Measurements from ENCODE around the gene LRFN2.

The LRFN2 gene

DNA sequence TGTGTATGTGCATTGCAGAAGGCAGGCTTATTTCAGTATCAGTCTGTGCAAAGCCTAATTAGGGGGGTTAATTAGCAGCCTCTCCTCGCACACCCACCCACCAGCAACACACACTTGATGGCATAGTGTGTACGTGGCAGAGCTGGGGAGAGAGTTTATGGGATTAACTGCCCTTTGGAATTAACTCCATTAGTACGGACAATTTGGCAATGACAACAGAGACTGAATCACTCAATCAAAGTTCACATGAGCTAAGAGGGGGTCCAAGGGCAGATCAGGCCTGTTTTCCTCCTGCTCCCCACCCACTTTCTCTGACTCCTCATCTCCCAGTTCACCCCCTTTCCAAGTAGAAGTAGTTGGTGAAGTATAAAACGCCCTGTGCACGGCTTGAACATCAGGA lies 69.5 kb downstream of the LRFN2 start:
- DNase-seq (ENCODE audit: low read depth): no peak

DNA sequence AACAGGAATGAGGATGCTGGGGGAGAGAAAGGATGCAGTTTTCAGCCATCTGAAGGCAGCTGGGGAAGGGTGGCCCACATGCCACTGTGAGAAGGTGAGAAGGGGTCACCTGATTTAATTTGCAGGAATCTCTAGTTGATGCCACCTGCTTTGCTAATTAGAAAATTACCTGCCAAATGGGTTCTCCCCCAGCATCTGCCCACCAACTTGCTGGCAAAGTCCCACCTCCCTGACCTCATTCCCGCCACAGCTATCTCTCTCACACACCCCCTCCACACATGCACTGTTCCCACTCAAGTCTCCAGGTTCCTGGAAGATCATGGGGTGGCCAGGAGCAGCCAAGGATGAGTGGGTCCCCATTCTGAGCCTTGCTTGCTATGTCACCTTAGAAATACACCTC lies 70.7 kb downstream of the LRFN2 start:
- no peak for DNase-seq (ENCODE audit: low read depth)

DNA sequence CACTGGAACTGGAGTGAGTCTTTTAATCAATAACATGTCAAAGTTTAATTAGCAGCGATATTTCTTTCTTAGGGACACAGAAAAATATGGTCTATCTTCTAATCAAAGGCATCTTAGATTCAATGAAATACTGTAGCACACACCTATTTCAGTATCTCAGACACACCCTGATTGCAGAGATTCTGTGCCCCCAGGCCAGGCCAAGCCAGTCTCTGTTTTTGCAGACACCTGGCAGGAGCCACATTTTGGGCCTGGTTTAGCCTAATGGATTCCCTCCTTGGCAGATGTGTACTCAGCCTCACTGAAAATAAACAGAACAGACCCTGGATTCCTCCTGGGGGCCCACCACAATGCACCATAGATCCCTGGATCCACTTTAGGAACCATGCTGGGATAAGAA lies 74.8 kb downstream of the LRFN2 start:
- DNase-seq (ENCODE audit: low read depth): no peak

DNA sequence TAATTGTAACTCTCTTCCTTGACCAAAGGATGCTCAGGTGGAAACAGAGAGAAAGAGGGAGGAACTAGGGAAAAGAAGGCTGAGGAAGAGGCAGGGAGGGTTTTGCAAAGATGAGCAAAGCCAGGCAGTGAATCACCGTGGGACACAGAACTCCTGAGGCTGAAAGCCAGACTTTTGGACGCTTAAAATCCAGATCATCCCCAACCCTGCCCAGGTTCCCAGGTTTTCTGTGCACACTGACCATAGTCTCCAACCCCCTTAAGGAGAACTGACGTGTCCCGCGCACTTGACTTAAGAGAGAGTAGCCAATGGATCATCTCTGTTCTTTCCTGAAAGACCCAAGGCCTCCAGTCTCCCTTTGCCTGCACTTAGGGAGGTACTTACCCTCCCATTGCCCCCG lies 75.3 kb downstream of the LRFN2 start:
- no peak for DNase-seq (ENCODE audit: low read depth)

DNA sequence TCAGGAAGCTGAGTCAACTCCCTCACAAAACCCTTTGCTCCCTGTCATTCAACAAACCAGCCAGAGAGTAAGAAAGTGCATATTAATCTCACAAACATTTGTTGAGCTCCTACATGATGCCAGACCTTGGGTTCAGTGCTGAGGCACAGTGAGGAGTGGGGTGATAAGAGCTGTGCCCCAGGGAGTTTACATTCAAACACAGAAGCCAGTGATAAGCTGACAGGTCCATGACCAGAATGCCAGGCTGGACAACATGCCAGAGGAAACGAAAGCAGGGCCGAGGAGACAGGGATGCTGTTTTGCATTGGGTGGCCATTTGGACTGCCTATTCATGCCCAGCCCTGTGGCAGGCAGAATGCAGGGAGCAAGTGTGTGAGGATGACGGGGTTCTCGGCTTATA lies 76.7 kb downstream of the LRFN2 start:
- DNase-seq (ENCODE audit: low read depth): no peak

DNA sequence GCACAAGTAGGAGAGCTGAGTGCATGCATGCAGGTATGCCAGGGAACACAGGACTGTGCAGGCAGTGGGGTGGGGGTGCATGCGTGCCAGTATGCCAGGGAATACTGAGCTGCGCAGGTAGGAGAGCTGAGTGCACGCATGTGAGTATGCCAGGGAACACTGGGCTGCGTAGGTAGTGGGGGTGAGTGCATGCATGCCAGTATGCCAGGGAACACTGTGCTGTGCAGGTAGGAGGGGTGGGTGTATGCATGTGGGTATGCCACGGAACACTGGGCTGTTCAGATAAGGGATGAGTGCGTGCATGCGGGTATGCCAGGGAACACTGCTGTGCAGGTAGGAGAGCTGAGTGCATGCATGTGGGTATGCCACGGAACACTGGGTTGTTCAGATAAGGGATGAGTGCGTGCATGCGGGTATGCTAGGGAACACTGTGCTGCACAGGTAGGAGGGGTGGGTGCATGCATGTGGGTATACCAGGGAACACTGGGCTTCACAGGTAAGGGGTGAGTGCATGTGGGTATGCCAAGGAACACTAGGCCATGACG lies 77.4 kb downstream of the LRFN2 start:
- DNase-seq (ENCODE audit: low read depth): no peak

DNA sequence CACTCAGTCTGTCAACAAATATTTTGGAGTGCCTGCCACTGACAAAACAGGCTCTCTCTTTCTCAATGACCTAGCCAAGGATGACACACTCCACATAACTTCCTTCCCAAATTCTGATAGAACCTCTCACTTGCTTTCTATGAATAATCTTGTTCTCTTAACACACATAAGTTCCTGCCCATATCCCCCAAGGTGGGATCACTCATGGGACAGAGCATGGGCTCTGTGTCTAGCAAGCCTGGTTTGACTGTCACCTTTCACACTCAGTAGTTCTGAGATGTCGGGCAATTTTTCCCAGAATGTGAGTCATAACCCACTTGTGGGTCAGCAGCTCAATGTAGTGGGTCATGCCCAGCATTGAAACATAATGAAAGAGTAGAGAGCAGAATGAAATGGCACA lies 78.1 kb downstream of the LRFN2 start:
- DNase-seq (ENCODE audit: low read depth): no peak

DNA sequence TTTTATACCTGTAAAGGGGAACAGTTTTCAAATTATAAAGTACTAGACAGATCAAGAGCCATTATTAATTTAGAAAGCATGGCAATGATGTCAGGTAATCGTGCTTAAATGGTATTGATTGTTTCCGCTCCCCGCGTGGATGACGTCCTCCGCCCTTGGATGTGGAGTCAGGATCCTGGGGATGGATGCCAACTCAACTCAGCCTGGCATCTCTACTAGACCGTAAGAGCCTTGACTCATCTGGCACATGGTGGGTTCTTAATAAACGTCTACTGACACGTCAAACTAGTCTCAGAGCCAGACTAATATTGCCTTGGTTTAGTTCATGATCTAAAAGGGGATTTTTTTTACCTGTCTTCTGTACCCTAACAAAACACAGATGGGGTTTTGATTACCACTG lies 80.2 kb downstream of the LRFN2 start:
- no peak for DNase-seq (ENCODE audit: low read depth)

DNA sequence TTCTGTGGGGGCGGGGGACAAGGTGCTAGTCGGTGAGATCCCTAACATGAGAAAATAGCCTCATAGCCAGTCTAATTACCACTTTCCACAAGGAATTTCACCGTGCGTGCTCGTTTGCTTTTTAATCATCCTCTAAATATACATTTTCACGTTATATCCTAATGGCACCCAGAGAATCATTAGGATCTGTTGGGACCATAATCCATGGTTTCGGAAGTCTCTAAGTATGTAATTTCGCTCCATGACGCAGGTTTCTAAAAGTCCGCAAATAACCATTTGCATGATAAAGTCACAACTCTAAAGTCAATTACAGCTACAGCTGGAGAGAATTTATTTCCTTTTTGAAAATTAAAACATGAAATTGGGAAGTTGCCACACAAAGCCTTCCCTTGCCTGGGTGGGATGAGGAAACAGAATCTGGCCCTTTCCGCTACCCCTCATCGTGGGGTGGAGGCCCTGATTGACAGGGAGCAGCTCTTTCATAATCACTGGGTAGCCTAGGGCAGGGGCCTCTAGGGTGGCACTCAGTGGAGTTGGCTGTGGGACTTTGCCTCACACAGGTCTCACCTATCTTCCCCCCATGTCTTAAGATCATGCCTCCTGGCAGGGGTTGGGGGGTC lies 81.9 kb downstream of the LRFN2 start:
- no peak for DNase-seq (ENCODE audit: low read depth)

DNA sequence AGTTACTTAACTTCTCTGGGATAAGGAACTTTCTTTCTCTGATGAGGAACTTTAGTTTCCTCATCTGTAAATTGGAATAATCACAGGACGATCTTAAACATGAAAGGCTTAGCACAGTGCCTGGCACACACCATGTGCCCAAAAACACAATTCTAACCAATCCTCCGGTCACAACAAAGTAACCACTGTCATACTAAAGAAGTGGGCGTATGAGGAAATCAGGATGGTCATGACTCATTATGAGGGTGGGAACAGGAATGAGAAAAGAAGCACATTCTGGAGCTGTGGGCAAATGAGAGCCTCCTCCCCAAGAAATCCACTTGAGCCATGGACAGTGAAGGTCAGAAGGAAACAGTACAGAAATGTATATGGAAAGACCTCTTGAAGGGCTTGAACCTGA lies 82.9 kb downstream of the LRFN2 start:
- DNase-seq (ENCODE audit: low read depth): no peak

DNA sequence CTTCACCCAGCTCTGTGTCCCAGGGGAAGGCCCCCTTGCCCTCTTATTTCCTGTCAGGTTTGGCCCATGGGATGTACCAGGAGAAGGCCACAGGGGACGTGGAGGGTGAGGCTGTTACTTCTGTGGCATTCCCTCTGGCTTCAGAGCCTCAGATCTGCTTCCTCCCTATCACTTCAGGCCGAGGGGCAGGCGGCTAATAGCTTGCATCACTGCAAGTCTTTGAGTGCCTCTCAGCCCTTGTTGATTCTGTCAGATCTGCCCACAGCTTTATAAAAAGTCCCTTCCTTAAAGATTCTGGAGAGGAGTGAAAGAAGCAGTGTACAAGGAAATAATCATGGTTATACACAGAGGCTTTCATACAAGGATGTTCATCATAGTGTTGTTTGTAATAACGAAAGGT lies 86.9 kb downstream of the LRFN2 start:
- no peak for DNase-seq (ENCODE audit: low read depth)

DNA sequence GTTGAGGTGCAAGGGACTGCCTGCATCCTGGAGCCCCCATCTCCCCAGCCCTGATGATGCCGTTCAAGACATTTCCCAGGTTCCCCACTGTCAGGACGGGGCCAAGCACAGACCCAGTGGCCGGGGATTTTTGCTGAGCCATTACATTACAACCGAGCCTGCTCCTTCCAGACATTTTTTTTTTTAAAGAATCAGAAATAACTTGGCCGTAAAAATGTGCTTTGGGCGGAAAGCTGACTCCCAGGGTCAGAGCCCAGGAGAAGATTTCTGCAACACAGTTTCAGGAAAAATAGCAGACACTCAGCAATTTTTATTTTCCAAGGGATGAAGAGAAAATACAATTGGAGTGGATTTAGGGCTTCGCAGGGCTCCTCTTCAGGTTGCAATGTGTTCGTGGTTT lies 87.9 kb downstream of the LRFN2 start:
- no peak for DNase-seq (ENCODE audit: low read depth)

DNA sequence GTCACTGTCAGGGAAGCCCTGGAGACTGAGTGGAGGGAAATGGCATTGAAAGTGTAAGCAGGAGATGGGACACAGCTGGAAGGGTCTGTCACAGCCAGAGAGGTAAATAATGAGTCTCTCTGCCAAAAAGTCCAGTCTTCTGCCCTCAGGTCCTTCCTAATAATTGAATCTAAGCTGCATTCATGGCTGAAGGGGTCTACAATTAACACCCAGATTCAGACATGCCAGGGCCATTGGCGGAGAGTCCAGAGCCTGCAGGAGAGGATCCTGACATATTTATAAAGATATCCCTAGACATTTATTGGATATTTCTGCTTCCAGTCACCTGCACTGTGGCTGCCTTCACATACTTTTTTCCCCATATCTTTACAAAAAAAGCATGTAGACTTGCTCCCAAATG lies 89.0 kb downstream of the LRFN2 start:
- DNase-seq (ENCODE audit: low read depth): no peak

DNA sequence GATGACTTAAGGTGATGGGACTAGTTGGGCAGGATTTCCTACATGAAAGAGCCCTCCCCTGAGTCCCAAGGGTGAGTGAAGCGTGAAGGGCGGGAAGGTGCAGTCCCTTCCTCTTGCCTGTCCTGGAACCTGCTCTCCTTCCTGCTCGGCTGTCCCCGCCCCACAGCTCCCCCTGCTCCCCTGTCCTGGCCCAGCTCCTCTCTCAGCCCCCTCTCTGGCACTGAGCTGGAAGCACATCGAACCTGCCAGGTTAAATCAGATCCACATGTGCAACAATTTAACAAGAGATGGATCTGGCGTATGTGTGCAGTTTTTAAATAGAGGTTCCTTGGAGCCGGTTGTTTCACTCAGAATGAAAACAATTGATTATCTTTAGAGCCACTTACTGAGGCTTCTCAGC lies 95.0 kb downstream of the LRFN2 start:
- no peak for DNase-seq (ENCODE audit: low read depth)

DNA sequence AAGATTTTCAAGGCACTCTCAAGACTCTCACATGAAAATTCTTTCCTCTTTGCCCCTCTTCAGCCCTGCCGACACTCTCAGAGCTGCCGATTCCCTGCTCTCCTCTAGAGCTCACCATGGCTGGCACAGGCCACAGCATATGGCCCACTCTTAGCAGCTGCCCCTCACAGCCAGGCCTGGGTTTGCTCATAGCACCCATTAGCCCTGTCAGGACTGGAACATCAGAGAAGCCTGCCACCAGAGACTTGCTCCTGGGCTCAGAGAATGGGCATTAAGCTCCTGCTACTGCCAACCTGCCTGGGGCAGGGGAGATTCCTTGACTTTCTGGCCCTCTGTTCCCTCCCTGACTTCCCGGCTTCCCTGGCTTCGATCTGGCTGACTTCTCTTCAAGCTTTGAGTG lies 96.7 kb downstream of the LRFN2 start:
- DNase-seq (ENCODE audit: low read depth): no peak

DNA sequence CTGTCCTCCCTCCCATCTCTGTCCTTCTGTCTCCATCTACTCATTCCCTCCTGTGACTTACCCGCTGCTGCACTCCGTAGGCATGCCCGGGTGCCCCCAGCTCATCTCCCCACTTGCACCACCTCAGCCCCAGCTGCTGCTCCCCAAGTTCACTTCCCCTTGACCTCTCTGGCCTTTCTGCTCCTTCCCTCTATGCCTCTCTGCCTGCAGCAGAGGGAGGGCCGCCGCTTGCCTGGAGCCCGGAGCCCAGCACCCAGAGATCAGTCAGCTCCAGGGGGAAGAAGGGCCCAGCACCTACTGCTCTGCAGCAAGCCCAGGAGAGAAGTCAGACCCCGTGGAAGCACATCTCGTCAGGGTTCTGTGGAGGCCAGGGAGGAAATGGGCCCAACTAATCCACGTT lies 97.4 kb downstream of the LRFN2 start:
- no peak for DNase-seq (ENCODE audit: low read depth)

DNA sequence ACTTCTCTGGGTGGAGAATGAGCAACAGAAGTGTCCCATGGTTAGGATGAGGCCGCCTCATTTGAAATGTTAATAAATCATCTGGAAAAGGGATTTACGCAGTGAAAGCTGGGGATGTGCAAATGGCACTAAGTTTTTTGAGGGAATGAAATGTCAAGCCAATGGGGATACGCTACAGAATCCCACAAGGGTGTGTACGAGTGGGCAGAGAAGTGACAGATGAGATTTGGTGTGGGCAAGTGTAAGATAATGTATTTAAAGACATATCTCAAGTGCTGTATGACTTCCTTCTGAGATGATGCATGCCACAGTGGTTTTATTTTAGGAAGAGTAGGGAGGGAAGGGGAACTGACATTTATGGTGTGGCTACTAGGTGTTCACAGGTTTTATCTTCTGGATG lies 100.6 kb downstream of the LRFN2 start:
- DNase-seq (ENCODE audit: low read depth): no peak

DNA sequence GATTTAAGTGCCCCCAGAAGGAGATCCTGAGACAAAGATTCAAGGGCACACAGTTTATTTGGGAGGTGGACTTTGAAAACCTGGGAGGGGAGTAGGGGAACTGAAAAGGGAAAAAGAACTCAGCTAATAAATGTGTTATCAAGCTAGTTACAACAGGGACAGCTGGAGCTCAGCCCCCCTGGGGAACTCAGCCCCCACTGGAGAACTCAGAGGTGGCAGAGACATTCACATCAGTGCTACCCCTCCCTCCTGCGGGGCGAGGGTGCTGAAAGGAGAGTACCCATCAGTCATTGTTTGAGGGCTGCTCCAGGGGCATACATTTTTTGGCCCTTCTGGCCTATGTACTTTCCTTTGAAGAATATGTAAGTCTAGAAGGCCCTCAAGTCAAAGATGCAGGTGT lies 101.4 kb downstream of the LRFN2 start:
- no peak for DNase-seq (ENCODE audit: low read depth)

DNA sequence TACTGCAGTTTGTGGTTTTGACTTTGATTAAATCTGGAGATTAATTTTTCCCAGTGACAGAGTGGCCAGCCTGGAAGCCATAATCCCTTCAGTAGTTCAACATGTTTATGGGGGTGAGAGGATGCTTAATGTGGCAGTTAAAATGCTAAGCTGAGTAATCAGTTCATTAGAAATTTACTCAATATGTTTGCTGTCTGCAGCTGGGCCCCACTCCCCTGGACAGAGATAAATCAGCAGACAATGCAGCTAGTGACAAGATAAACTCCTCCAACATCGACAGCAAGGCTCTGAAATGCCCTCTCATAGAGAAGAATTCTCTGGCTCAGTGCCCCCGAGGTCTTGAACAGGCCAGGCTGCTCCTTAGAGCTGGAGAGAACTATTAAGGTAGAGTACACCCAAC lies 101.9 kb downstream of the LRFN2 start:
- no peak for DNase-seq (ENCODE audit: low read depth)

DNA sequence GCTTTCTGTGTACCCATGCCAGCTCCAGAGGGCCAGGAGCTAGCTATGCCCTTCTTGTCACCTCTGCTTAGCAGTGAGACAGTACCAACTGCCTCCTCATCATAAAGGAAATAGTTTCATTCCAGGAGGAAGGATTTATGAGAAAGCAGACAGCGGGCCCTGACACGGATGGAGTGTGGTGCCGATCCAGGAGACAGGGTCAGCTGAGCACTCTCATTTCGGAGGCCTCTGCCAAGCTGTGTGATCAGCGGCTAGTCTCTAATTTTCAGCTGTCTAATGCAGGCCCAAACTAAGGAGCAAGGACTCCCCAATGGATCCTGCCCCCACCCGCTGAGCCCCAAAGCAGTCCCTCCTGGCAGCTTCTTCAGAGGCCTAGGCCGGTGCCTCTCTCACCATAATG lies 103.1 kb downstream of the LRFN2 start:
- no peak for DNase-seq (ENCODE audit: low read depth)

DNA sequence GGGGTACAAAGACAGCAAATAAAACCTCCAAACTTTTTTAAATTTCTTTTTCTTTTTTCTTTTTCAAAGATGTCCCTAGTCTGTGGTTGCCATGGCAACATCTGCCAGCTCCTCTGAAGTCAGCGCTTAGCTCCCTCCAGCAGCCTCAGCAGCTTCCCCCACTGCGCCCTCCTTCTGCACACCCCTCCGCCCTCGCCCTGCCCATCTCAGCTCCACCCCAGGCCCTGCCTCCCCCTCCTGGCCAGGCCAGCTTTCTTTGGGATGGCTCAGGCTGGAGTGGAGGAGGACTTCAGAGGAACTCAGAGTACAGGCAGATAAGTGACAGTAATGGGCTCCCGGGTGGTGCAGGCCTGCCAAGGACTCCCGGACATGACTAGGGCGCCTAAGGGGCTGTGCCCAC lies 104.6 kb downstream of the LRFN2 start:
- no peak for DNase-seq (ENCODE audit: low read depth)

DNA sequence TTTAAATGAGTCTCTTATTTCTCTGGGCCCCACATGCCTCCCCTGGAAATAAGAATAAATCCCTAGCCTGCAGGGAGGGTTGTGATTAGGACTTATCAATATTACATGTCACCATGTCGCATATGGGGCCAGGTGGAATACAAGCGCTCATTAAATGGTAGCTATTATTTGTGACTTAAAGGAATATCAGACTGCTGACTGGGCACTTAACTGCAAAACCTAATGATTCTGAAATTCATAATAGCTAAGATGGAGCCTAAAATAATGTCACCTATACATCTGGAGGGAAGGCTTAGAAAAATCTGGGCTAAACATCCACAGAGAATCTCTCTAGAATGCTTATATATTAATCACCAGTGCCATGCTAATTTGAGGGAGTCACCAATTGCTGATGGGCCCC lies 106.5 kb downstream of the LRFN2 start:
- no peak for DNase-seq (ENCODE audit: low read depth)

DNA sequence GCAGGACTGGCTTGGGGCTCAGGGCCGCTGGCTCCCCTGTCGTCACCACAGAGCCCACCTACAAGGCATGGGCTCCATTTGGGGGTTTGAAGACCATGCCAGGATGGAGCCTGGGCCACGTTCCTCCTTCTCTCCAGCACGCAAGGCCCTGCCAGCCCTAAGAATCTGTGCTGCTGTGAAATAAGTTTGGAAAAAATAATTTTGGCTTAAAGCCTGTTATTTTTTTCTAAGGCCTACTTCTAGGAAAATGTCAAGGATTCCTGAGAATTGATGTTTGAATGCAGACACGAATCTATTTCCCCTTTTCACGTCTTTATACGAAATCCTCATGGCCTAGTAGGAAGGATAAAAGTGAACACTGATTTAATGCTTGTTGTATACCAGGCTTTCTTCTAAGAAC lies 107.5 kb downstream of the LRFN2 start:
- no peak for DNase-seq (ENCODE audit: low read depth)

DNA sequence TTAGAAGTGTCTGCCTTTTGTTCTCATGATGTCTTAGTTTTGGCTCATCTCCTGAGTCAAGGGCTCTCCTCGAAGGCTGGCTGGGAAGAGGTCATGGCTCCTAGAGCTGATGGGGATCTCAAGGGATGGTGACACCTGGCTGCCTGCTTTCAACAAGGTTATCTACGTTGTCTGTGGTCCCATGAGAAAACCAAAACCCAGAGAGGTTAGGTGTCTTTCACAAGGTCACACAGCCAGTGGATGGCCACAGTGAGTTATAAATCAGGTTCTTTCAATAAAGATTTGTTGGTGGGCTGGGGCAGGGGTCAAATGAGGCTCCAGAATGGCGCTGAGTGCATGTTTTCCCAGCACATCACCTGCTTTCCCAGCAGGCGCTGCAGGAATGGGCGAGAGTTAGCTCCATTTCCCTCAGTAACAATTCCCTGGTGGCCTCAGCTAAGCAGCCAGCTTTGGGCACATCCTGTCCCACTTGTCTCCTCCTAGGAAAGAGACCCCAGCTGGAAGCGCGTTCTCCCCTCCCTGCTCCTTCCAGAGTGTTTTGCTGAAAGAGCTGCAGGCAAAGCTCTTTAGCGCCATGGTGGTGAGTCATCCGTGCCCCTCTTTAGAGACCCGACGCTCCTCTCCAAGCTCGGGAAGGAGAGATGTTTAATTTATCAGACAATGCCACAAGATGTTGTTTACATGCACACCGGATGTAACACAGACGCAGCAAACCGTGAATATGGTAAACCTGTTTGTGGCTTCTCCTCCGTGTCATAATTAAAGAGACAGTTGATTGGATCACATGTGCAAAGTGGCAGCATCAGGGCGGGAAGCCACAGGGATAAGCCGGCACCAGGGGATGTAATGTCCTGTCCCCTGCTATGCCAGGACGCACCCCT lies 109.7 kb downstream of the LRFN2 start:
- DNase-seq (ENCODE audit: low read depth): no peak
